Measurements from ENCODE around the gene AFAP1.

Gene AFAP1

GRCh38 chr4:7967063-7967440 lies 27.4 kb upstream of the AFAP1 start:
- no peak overlapping the region for H3K4me3 ChIP-seq (ENCODE audit: low read length, poor library complexity, severe bottlenecking)
- H2AFZ ChIP-seq (ENCODE audit: low read length), result no peak overlapping the region
- no peaks in the 10 kb centered on the region for H3F3A ChIP-seq (ENCODE audit: low read depth)
- no peaks in the 10 kb centered on the region for H3K9me2 ChIP-seq (replicated peaks; ENCODE audit: low read depth, low read length)
- no peaks in the 10 kb centered on the region for H3K4me1 ChIP-seq (ENCODE audit: insufficient read depth, low read length, poor library complexity, severe bottlenecking)
- TF ChIP-seq CTCF (conservative IDR thresholded peaks at IDR 0.05; ENCODE audit: low read length) (no peak), EZH2phosphoT487 (IDR thresholded peaks at IDR 0.05; ENCODE audit: borderline replicate concordance) (no peak)
- H3K36me3 ChIP-seq (ENCODE audit: insufficient read depth, low read length), result no peaks in the 10 kb centered on the region
- no peak overlapping the region for H3K9ac ChIP-seq (ENCODE audit: low read depth, low read length, poor library complexity, severe bottlenecking)
- no peak overlapping the region for H3K4me2 ChIP-seq (ENCODE audit: low read depth, low read length, poor library complexity, severe bottlenecking)
- H3K9me3 ChIP-seq (ENCODE audit: insufficient read depth, low read depth, low read length), result peaks cover 15% of the 10 kb centered on the region; the same call in 1 of the 2 replicates
- no peaks in the 10 kb centered on the region for H4K20me1 ChIP-seq (ENCODE audit: insufficient read depth, low read length, poor library complexity, severe bottlenecking)
- no peaks in the 10 kb centered on the region for H3K79me2 ChIP-seq (ENCODE audit: insufficient read depth, low read length)
- H3K27me3 ChIP-seq (ENCODE audit: insufficient read depth, low read length, poor library complexity, severe bottlenecking), result no peaks in the 10 kb centered on the region

- H3F3A ChIP-seq (ENCODE audit: low read depth), result no peaks in the 10 kb centered on the region
- no peaks in the 10 kb centered on the region for H3K4me1 ChIP-seq (ENCODE audit: insufficient read depth, low read length, poor library complexity, severe bottlenecking)
- H3K9me3 ChIP-seq (ENCODE audit: insufficient read depth, low read depth, low read length), result peaks cover 15% of the 10 kb centered on the region; the same call in 1 of the 2 replicates
- H3K4me2 ChIP-seq (ENCODE audit: low read depth, low read length, poor library complexity, severe bottlenecking), result no peak overlapping the region
- no peaks in the 10 kb centered on the region for H3K9me2 ChIP-seq (replicated peaks; ENCODE audit: low read depth, low read length)
- H3K27me3 ChIP-seq (ENCODE audit: insufficient read depth, low read length, poor library complexity, severe bottlenecking), result no peaks in the 10 kb centered on the region
- TF ChIP-seq CTCF (conservative IDR thresholded peaks at IDR 0.05; ENCODE audit: low read length), result no peak
- no peak for TF ChIP-seq EZH2phosphoT487 (IDR thresholded peaks at IDR 0.05; ENCODE audit: borderline replicate concordance)
- H3K79me2 ChIP-seq (ENCODE audit: insufficient read depth, low read length), result no peaks in the 10 kb centered on the region
- no peaks in the 10 kb centered on the region for H4K20me1 ChIP-seq (ENCODE audit: insufficient read depth, low read length, poor library complexity, severe bottlenecking)
- H2AFZ ChIP-seq (ENCODE audit: low read length), result no peak overlapping the region
- H3K9ac ChIP-seq (ENCODE audit: low read depth, low read length, poor library complexity, severe bottlenecking), result no peak overlapping the region
- no peaks in the 10 kb centered on the region for H3K36me3 ChIP-seq (ENCODE audit: insufficient read depth, low read length)
- H3K4me3 ChIP-seq (ENCODE audit: low read length, poor library complexity, severe bottlenecking), result no peak overlapping the region
Measured at GRCh38 chr4:7966281-7967062, 26.8 kb upstream of the AFAP1 start.

- no peaks in the 10 kb centered on the region for H3K4me1 ChIP-seq (ENCODE audit: insufficient read depth, low read length, poor library complexity, severe bottlenecking)
- TF ChIP-seq EZH2phosphoT487 (IDR thresholded peaks at IDR 0.05; ENCODE audit: borderline replicate concordance) (no peak), CTCF (conservative IDR thresholded peaks at IDR 0.05; ENCODE audit: low read length) (no peak)
- H4K20me1 ChIP-seq (ENCODE audit: insufficient read depth, low read length, poor library complexity, severe bottlenecking), result no peaks in the 10 kb centered on the region
- H2AFZ ChIP-seq (ENCODE audit: low read length), result no peak overlapping the region
- no peak overlapping the region for H3K4me2 ChIP-seq (ENCODE audit: low read depth, low read length, poor library complexity, severe bottlenecking)
- H3K27me3 ChIP-seq (ENCODE audit: insufficient read depth, low read length, poor library complexity, severe bottlenecking), result no peaks in the 10 kb centered on the region
- H3K9me3 ChIP-seq (ENCODE audit: insufficient read depth, low read depth, low read length), result peaks cover 15% of the 10 kb centered on the region; the same call in 1 of the 2 replicates
- no peaks in the 10 kb centered on the region for H3K9me2 ChIP-seq (replicated peaks; ENCODE audit: low read depth, low read length)
- no peaks in the 10 kb centered on the region for H3K36me3 ChIP-seq (ENCODE audit: insufficient read depth, low read length)
- no peak overlapping the region for H3K9ac ChIP-seq (ENCODE audit: low read depth, low read length, poor library complexity, severe bottlenecking)
- no peak overlapping the region for H3K4me3 ChIP-seq (ENCODE audit: low read length, poor library complexity, severe bottlenecking)
- no peaks in the 10 kb centered on the region for H3F3A ChIP-seq (ENCODE audit: low read depth)
- H3K79me2 ChIP-seq (ENCODE audit: insufficient read depth, low read length), result no peaks in the 10 kb centered on the region
Measured at GRCh38 chr4:7964890-7965662, 25.4 kb upstream of the AFAP1 start.

All from Loucy (cell line).